ENCODE results near the gene PLCB4.

PLCB4 gene

DNA sequence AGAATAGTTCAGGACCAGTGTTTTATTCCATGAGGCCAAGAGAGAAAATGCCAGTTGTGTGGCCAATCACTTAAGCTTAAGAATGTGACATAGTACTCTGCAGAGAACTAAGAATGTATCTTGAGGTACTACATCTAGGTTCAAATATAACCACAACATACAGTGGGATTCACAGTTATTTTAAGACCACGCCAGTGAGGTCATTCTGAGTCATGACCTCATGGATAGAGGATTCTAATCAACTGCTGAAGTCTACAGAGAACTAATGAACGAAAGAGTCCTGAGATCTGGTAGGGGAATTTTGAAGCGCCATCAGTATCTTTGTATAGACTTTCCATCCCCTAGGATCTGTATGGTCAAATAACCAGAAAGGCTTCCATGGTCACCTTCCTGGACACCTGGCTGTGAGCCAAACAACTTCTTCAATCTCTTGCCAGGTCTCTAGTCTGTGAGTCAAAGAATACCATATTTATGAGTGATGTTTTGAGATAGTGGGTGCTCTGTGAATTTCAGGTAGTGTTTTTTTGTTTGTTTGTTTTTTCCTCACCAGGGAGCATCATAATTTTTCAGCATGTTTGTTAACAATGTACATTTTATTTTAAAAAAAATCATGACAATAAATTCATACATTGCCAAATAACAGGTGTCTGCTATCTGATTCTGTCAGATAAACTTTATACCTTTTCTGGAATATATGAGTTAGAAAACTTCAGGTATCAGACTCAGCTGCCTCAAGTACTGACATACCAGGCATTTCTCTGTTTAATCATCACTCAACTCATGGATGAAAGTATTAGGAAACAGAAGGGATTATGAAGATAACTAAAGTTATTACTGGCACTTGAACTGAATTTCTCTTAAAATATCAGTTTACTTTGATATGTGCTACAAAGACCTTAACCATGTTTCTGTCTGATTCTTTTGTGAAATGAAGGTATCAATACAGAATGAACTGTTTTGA is 217.9 kb downstream of the PLCB4 start:
- no peak for DNase-seq

DNA sequence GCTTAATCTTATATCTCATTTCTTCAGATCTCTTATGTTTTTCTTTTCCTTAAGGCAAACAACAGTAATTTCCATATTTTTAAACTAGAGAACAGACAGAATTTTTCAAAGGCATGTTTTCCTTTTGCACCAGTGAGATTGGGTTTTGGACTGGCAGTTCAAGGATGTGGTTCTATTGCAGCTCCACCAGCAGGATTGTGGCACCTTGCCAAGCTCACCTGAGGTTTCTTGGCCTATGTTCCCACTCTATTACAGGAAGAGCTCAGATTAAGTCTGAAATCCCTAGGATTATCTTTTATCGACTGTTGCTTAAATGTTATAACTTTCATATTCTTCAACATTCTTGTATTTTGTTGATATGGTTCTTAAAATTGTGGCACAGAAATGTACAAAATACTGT is 218.9 kb downstream of the PLCB4 start:
- DNase-seq = no peak

DNA sequence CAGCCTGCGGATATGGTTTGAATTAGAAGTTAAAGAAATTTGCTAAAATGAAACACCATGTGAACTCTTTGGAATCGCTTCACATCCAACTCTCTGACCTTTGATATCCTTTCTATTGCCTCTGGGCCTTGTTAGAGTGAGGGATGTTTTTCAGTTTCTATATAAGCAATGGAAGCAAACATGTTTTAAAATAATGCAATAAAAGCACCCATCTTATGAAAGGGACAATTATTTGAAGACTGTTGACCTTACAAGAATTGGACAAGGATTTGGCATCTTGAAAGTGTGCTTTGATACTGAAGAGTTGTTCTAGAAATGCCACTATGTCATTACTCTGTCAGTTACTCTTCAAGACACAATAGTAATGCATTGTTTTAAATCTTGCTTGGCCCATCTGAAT is 221.4 kb downstream of the PLCB4 start:
- DNase-seq = no peak

DNA sequence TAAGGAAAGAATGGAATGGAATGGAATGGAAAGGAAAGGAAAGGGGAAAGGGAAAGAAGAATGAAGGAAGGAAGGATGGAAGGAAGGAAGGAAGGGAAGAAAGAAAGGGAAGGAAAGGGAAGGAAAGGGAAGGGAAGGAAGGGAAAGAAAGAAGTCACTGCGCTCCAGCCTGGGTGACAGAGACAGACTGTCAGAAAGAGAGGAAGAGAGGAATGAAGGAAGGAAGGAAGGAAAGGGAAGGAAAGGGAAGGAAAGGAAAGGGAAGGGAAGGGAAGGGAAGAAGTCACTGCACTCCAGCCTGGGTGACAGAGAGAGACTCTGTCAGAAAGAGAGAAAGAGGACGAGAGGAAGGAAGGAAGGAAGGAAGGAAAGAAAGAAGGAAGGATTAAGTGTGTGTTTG is 224.3 kb downstream of the PLCB4 start:
- DNase-seq = no peak

DNA sequence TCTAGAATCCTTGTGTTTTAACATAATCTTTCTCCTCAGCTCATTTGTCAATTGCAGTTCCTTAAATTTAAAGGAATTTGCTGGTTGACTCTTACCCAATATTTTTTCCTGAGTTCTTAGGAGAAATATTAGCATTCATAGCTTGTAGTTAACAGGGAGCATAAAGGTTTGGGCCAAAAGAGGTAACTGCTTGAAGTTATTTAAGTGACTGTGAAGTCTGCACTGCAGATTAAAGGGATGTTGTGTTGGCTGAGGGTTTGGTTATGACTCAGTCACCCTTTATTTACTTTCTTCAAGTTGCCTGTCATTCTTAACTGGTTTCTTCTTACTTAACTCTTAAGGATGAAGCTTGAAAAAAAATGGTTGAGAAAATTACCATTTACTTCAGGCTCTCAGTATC is 225.2 kb downstream of the PLCB4 start:
- no peak for DNase-seq

DNA sequence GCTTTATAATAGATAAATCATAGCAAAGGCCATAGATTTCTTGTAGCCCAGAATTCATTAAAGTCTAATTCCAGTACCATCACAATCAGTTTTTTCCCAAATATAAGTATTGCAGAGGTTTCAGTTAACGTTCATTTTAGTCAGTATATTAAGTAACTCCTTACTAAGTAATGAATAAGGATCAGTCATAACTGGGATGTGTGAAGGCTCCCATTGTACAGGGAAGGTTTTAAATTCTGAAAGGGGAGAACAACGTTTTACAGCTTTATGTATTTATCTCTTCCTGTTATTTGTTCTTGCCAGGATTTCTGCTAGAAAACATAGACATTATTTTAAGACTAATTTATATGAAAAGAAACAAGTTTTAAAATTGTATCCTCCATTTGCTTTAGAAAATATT is 230.0 kb downstream of the PLCB4 start:
- no peak for DNase-seq

DNA sequence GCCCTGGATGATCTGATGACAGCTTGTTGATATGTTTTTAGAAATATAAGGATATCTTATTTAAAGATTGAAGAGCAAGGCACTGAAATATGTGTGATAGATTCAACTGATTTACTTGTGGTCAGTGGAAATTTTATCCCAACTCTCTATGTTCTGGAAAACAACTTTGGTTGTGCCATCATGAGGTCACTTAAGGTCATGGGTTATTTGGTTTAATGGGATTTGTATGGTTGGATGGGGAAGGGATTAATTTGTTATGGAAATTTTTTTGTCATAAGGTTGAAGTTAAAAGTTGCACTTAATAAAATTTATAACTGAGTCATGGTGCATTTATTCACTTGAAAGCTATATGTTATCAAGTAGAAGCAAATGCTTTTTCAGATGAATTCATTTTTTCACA is 231.2 kb downstream of the PLCB4 start:
- no peak for DNase-seq

DNA sequence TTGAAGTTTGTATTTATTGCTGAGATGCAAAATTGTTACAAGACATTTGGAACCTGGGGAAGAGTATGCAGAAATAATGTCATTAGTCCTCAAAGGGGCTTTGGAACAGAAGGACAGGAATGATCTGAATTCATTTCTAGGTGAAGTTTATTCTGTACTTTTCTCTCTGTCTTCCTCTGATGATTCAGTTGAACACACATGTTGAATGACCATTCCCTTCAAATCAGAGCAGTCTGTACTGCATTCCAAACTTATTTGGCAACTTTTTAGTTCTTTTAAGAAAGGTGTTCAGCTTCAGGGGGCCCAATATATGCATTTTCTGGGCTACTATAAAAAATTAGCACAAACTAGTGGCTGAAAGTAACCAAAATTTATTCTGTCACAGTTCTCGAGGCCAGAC is 231.6 kb downstream of the PLCB4 start:
- DNase-seq = no peak

DNA sequence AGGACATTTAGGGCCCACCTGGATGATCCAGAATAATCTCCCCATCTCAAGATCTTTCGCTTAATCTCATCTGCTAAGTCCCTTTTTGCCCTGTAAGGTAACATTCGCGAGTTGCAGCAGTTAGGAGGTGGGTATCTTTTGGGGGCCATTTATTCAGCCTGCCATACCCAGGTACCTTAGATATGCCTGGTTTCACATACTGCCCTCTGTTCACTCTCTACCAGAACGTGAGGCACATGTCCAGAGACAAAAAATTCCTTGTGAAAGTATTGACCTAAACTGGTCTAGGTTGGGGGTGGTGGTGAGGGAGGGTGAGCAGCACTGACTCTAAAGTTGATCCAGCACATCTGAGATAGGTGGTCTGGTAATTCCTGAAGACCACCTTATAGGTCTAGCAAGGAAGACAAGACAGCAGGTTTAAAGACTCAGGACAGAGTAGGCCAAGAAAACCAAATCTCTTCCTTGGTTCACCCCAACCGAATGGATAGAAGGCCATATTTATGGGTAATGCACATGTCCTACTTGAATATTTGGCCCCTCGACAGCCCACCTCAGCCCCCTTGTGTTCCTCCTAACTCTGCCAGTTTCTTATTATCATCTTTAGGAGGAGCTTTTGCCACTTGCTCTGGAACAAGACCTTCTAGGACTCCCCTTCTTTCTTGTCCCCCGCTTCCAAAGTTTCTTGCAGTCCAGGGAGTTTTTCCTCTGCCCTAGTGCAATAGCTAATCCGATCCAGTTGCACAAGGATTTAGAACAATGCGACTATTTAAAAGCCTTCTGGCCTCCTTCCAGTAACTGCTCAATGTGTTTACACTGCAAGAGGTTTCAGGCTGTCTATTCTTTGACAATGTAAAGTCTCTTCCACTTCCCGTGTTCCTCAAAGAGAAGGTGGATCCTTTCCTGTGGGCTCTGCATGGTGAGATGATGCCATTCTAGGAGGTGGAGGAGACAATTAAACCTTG is 232.5 kb downstream of the PLCB4 start:
- no peak for DNase-seq

DNA sequence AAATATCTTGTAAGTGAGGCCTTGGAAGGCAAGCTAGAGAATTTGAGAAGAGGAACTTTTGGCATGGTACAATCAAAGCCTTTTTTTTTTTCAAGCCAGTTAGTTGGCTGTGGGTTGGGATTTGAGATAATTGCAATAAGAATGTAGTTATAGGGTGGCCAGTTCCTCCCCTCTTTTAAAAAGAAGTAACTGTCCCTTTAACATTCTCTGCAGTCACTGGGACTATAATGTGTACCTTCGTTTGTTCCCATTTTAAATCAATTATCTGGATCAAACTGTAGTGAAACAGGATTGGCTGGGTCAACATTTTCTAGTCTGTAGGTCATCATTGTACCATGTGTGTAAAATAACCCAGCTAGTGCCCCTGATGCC is 233.2 kb downstream of the PLCB4 start:
- DNase-seq = no peak

DNA sequence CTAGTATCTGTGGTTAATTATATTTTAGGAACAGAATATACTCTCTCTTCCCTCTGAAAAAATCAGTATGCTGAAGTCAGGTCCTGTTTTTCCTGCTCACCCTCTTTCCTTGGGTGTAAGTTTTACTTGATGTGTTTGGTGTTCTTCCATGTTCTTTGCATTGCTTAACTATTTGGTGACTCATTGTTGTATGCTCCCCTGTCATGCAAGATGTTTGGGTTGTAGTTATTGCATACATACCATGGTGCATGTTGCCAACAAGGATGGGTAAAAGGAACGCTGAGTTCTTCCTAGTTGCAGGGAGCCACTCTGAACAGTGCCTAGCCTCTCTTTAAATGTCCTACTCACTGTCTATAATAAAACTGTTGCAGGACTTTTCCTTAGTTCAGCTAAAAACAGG is 237.6 kb downstream of the PLCB4 start:
- no peak for DNase-seq

DNA sequence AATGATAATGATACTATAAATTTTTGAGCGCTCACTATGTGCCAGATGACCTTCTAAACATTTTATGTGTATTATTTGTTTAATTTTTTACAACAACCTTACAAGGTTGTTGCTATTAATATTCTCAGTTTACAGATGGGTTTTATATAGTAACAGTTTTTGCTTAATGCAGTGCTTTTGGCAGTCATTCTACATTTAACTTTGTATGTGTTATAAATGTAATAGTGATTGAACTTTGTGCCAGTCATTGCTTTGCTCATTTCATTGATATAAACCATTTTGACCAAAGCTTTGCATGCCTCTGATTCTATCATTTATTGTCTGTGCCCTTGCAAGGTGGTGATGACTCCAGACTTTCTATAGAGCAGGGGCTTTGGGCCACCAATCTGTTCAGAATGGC is 239.2 kb downstream of the PLCB4 start:
- DNase-seq = no peak

DNA sequence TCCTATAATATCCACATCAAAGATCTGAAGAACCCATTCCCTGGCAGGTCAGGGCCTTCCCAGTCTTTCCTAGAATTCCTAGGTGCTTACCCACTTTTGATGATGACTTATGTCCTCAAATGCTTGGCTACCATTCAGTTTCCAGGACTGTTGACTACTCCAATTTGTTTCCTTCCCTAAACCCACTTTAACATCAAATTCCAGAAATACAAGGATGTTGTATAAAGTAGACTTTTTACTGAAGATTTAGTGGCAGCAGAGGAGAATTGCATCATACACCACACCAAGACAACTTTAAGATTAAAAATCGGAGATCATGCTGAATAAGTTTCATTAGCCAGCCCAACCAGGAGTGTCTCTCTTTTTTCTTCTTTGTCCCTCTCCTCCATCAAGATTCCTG is 242.2 kb downstream of the PLCB4 start:
- DNase-seq = no peak

DNA sequence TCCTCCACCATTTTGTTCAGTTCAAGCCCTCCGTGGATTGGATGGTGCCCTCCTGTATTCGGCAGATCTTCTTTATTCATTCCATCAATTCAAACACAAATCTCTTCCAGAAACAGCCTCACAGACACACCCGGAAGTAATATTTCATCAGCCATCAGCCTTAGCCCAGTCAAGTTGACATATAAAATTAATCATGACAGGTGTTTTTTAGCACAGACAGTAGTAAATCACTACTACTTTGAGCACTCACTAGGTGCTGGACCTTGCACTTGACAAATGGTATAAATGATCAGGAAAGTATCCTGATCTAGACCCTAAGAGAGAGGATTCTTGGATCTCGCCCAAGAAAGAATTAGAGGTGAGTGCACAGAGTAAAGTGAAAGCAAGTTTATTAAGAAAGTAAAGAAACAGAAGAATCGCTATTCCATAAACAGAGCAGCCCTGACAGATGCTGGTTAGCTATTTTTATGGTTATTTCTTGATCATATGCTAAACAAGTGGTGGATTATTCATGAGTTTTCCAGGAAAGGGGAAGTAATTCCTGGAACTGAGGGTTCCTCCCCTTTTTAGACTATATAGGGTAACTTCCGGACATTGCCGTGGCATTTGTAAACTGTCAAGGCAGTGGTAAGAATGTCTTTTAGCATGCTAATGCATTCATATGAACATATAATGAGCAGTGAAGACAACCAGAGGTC is 250.9 kb downstream of the PLCB4 start:
- no peak for DNase-seq

DNA sequence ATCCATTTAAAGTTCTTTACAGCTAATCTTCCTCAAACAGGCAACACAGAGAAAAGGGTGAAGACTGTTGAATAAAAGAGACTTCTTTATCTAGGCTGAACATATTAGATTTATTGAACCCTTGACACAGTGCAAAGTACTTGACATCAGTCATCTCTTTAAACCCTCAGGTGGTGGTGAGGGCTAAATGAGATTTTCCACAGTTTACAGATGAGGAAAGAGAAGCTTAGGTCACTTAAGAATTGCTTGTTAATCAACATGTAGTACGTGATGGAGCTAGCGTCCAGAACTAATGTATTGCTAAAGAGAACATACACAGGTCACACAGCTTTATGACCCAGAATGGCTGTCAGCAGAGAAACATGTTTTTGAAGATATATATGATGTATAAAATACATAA is 252.1 kb downstream of the PLCB4 start:
- DNase-seq = no peak

DNA sequence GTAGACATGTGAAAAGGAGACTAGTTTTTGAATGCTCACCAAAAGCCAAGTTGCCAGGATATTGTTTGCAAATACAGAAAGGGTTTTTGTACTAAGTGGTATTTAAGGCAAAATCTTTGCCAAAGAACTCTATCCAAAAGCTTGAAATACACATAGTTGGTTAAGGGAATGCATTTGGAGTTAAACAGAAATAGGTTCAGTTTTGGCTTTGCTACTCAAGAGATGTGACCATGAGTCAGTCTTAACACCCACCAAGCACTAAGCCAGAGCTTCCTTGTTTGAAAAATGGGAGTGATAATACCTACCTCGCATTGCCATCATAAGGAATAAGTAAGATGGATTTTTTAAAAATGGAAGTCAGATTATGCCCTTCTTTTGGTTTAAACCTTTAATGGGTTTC is 253.8 kb downstream of the PLCB4 start:
- DNase-seq = no peak

DNA sequence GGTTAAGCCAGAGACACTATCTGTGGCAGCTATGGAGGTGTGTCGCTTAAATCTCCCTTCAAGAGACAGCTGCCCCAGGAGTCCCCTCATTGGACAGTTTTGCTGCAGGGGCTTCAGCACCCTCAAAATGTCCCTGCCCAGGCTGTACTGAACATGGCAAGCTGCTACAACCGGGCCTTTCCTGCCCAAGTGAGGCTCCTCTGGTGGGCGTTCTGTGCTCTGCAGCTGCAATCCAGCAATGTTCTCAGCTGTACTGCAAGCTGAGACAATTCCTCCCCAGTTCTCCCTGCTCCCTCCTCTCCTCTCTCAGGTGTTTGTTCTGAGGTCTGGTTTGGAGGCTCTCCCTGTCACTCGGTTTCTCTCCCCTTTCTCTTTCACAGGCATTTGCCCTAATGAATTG is 254.7 kb downstream of the PLCB4 start:
- DNase-seq = no peak

DNA sequence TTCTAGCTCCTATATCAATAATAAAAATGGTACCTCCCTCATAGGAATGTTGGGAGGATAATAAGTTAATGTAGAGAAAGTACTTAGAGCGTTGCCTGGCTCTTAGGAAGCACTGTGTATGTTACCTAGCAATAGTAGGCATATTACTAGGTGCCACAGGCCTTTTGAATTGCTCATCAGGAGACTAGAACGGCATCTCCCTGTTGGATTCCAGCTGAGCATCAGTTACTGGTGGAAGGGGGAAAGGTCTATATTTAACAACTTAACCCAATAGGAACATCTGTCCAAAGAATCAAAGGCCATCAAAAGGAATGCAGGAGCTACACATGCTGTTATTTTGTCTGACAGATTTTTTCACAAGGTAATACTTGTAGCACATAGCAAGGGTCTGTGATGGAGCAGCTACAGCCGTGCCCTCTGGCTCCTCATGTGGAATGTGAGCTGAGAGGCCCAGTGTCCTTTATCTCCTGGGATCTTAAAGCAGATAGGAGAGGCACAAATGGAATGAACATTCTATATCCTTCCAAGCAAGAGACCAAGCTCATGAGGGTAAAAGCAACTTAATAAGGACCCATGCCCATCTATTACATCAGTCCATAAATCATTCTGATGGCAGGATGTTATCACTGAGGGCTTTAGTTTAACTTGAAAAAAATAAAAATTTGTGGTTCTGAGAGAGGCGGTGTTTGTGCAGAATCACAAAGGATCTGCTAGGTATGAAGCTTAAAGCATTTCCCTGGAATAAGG is 260.6 kb downstream of the PLCB4 start:
- DNase-seq = no peak

DNA sequence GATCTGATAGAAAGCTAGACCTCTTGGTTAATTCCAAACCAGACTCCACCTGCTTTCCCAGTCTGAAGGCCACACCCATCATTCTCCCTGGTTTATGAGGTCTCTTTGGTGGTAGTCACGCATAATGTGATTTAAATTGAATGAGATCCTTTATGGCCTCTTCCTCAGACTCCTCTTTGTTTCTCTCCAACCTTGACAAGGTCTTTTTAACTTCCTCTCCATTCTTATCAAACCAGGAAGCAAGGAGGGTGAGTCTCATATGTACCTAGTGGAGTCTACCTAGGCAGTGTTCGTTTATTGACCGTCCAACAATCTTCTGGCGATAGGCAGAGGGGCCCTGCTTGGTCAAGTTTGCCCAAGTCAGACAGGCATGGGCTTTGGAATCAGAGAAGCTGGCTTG is 261.3 kb downstream of the PLCB4 start:
- DNase-seq = no peak

DNA sequence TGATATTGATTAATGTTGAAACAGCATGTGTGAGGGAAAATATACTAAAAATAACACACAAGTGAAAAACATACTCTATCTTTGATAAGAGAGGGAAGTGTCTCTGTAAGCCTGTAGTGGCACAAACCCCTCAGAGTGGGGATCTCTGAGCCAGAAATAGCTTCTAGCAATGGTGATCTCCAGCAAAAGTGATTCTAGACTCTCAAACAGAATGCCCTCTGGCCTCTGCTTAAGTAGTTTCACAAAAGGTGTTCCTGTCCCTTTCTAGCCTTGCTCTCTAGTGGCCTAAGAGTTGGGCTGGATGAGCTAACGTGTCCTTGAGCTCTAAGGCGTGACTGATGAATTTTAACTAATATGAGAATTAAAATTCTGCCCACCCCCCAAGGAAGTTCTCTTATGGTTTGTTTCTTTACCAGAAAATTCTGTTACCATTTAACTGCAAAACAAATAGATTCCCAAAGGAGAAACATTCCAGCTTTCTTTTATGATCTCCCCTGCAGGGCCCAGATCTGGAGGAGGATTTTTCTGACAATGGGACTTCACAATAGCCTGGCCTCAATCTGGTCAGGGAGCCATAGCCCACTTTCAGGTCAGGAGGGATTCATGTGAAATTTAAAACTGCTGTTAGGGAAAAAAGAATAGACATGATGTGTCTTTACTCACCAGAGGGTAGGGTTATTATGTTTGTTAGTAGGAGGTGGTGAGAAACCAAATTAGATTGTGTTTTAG is 263.0 kb downstream of the PLCB4 start:
- no peak for DNase-seq

DNA sequence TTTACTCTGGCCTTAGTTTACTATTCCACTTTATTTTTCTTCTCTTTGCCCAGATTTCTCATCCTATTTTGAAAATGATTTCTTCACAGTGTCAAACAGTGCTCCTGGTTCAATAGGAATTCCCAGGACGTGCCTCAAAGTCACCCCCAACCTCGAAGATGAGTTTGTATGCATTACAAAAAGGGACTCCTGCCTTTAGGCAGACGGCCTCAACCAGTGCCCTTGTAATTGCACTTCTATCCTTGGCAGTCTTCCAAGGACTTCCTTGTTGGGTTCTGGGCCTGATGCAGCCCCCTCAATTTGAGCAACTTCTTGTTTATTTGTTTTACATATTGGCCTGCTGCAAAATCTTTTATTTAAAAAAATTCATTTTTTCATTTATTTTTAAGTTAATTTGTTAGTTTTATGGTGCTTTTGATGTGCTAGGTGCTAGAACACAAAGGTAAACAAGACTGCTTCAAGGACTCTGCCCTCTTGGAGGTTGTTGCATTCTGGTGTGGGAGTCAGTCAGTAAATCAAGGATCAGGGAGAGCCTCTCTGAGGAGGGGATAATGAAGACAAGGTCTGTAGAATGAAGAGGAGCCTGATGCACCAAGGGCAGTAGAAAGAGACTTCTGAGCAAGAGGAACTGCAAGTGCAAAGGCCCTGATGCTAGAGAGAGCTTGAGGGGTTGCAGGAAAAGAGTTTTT is 264.0 kb downstream of the PLCB4 start:
- no peak for DNase-seq
